Right renal pelvis (tissue), 4 donors: ENCODE measurements around the gene SPTB. TPM values are rescaled to one million over a fixed set of nuclear protein-coding genes. Genes with fewer than 3 reads are reported as not detected.
"Not testable (repeated sequence)": the region's sequence is repeated elsewhere in the genome, so short reads cannot be mapped to it uniquely, and the experiment has no call there.

Experiments used
- DNase-seq, 4 donors: peaks; one replicate each; pipeline ENCODE4 v3.0.0-alpha.2; 2013; ENCODE audit warnings: low read depth in 4 of 4, low spot score in 3 of 4, missing footprints in 1 of 4
- polyA plus RNA-seq, 4 donors: library from polyadenylated mRNA; unstranded; fragments of 120-200 nt; gene quantifications; one replicate each; pipeline ENCODE4 v1.2.1, GENCODE V29; 2013; ENCODE audit not compliant: insufficient read length in 4 of 4

The SPTB gene
- polyA plus RNA-seq, 4 donors = 11.0 to 16.9 (median 12.1) TPM

GRCh38 chr14:64825006-64825405 lies 54.7 kb downstream of the SPTB start:
- DNase-seq = no peak

GRCh38 chr14:64824471-64824870 lies 55.2 kb downstream of the SPTB start:
- DNase-seq = no peak

GRCh38 chr14:64823305-64823861 lies 56.3 kb downstream of the SPTB start:
- DNase-seq = peak in 3 of 4 donors; percentile 45 to 67 (median 50)

DNA sequence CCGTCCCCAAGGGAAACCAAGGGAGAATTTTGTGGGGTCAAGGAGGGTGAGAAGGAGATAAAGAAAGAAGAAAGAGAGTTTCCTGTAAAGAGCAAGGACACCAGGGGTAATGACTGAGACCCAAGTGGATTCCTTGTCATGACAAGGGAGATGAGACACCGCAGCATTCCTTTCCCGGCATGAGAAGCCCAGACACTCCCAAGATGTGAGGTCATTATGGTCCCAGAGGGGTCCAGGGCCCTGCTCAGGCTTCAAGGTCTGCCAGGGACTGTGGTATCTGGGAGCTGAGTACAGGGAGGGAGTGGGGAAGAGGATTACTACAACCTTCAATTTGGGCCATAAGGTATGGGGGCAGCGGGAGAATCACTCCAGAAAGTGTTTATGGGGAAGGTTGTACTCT lies 58.1 kb downstream of the SPTB start:
- no peak for DNase-seq

DNA sequence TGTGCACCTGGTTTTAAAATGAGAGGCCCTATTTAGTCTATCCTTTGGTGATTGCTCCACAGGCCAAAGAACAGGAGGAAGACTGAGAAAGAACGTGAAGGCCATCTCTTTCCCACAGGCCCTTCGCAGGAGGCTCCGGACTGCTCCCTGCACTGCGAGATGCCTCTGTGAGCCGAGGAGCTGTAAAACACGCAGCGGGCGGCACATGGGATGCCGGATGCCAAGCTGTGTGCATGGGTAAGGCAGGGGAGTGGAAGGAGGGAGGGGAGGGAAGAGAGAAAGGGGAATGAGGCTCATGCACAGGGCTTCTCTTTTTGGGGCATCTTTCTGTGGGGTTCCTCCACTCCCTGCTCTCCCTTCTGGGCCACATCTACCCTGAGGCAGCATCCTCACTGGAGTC lies 61.6 kb downstream of the SPTB start:
- DNase-seq = no peak

DNA sequence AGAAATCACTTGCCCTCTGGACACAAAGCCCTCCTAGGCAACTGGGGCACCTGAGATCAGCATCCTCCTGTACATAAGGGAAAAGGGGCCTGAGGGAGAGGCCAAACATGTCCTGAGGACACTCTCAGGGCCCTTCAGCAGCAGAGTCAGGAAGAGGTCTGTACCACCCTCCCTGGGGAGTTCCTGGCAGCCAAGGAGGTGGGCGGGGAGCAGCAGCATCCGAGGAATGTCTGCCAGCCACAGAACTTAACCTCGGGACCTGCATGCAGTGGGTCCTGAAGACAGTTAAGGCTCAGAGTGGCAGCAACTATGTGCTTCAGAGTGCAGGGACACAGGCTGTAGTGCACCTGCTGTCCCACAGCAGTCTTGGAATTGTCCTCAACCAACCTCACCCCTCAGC lies 62.1 kb downstream of the SPTB start:
- no peak for DNase-seq

GRCh38 chr14:64816221-64816783 lies 63.4 kb downstream of the SPTB start:
- DNase-seq = no peak

DNA sequence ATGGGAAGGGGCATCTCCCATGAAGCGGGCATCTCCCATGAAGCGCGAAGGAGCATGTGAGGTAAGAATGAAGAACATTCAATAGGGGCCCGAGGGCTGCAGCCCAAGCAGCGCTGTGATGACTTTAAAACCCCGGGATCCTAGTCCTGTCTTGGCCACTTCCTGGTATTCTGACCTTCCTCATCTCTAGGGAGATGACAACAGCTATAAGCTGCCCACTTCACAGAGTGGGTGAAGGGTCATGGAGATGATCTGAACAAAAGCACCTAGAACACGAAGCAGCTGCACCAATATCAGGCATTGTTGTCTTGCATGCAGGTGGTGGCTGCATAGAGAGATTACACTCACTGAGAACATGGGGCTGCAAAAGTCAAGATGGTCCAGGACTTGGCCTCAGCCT lies 64.5 kb downstream of the SPTB start:
- no peak for DNase-seq

GRCh38 chr14:64812412-64812811 lies 67.3 kb downstream of the SPTB start:
- no peak for DNase-seq

GRCh38 chr14:64811676-64812075 lies 68.0 kb downstream of the SPTB start:
- no peak for DNase-seq

GRCh38 chr14:64808449-64808848 lies 71.3 kb downstream of the SPTB start:
- no peak for DNase-seq

DNA sequence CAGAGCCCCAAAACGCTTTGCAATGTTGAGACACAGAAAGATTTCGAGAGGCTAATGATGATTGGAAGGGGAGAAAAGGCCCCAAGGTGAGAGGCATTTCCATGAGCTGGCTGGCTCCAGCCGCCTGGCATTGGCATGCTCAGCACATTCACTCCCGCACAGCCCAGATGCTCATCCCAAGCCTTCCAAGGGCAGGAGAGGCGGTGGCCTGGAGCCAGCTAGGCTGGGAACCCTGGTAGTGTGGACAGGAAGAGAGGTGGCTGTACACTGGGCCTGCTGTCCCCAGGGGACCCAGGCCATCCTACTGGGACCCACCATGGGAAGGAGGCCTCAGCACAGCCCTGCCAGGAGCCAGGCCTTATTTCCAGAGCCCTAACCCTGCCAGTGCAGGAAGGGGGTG lies 72.2 kb downstream of the SPTB start:
- no peak for DNase-seq

DNA sequence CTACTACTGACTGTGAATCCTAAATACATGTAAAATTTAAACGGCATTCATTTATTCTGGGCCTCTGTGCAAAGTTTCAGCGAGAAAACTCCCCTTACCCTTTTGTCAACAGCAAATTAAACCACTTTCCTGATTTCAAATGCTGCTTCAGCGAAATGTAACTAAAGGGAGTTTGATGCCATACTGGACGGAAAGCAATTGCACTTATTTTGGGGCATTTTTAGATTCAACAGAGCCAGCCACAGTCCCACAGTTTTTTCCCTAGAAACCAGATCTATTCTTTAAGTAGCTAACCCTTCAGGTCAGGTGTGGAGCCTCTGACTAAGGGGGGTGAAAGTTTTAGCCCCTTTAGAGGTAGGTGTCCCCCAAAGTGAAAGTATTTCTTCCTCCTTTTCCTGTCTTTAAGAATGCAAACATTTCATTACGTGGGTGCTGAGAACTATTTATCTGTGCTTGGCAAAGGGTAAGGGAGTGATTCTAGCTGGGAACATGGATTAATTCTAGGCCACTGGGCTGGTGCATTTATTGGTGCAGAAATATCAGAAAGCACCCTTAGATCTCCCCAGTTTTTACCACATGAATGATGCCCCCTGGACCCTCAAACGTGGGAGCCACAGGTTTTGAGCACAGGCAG lies 72.7 kb downstream of the SPTB start:
- DNase-seq = no peak

GRCh38 chr14:64806202-64806861 lies 73.4 kb downstream of the SPTB start:
- no peak for DNase-seq

DNA sequence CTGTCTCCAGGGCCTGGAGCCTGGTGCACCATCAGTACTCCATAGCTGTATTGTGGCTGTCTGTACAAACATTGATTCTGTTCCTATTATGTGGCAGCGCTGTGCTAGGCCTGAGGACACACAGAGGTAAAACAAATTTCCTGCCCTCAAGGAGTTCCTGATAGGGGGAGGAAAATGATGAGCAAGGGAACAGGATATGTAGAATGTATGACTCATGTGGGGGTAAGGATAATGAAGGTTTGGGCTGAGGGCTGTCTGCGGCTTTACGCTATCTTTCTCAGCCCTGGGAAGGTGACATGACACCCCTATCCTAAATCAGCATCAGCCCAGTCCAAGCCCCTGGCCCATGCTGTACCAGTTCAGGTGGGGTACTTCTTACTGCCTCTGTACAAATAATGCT lies 74.1 kb downstream of the SPTB start:
- DNase-seq = not testable (repeated sequence)

GRCh38 chr14:64804754-64805260 lies 74.9 kb downstream of the SPTB start:
- DNase-seq = no peak

DNA sequence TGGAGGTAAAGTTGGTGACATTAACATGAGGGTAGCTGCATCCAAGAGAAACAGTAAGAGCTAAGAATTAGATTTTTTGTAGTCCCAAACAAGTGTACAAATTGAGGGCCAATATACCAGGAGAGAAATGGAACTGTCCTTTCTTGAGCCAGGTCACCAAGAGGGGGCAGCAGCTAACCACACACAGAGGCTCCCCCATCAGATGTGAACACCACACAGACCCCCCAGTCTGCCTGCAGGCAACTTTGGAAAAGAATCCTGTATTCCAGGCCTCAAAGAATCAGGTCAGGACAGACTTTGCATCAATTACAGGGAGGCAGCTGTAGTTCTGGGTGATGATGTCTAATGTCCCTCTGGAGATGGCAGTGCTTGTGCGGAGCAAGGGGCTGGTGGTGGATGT lies 77.9 kb downstream of the SPTB start:
- DNase-seq = no peak

DNA sequence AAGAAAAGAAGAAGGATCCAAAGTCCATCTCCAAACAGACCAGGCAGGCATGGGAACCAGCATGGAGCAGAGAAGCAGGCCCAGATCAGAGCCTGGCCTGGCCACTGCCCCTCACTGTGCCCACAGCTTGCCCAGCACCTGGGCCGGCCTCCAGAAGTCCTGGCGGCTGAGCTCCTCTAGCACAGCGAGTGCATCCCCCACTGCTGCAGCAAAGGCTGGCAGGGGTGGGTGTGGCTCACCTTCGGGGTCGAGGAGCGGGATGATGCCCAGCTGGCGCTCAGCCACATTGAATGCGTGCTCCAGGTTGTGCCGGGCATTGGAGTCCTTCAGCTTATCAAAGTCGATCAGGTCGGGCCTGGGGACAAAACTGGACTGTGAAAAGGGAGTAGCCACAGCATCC lies 78.7 kb downstream of the SPTB start:
- DNase-seq = no peak

DNA sequence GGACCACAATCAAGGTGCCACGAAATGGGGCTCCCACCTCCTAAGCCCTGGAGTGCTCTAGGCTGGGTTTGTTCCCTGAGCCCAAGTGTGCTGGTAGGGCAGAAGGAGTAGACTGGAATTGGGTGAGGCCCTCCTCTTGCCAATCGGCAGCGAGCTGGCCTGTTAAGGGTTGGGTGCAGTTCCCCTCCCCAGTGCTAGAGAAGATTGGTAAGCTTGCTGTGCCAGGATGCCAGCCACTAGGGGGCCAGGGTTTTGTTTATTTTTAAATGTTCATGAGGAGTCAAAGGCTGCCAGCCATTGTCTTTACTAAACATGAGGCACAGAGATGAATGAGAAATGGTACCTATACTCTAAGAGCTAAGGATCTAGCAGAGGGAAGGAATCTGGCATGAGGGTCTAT lies 79.7 kb downstream of the SPTB start:
- DNase-seq = no peak

DNA sequence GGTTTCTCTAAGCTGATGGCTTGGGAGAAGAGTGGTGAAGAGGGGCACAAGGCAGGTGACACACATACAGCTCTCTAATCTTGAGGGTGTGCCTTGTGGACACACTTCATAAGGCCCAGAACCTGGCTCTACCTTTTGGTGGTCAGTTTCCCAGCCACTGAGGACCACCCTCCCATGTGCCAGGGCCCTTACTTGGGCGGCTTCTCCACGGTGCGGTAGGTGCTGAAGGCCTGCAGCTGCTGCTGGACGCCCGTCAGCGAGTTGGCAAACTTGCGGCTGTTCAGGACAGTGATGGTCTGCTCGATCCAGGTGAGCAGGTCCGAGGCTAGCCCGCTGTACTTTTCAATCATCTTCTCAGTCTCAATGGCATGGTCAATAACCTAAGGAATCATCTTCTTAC lies 80.2 kb downstream of the SPTB start:
- DNase-seq = no peak

DNA sequence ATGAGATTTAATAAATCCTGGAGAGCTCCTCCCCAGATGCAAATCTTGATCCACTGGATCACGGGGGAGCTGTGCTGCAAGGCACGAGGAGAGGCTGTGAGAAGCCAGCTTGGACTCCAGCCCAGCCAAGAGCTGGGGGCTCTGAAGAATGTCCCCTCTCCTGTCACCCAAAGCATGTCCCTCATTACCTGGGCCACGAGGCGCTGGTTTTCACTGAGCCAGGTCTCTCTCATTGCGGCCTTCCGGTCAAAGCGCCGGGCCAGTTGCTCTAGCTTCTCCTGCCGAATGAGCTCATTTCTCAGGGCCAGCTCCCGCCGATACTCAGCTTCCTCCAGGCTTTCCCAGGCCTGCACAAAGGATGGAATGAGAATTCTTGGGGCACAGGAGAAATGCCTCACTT lies 83.3 kb downstream of the SPTB start:
- DNase-seq = no peak

DNA sequence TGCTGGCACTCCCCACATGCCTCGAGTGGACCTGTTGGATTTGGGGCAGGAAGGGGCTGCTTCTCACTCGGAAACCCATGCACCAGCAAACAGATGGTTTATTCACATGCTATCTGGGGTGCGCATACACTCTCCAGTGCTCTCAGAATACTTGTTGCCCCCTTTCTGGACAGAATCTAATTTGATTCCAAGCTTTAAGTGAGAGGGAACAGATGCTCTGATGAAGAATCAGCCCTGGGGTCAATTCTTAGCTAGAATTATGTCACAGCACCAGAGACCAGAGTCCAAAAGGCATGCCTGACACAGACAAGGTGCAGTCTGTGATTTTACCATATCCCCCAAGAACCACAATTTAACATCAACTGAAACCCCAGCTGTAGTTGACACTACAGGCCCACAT lies 83.8 kb downstream of the SPTB start:
- DNase-seq = no peak
